HG03139 (cell line): ENCODE data around the gene KYNU.
"Not testable (repeated sequence)": the region's sequence is repeated elsewhere in the genome, so short reads cannot be mapped to it uniquely, and the experiment has no call there.

Source experiments
- ATAC-seq: cut with Tn5 transposase; IDR thresholded peaks from one replicate; pipeline ENCODE4 v1.9.1; 2021; ENCODE audit not compliant: unreplicated experiment

The KYNU gene

GRCh38 chr2:142877216-142877838 lies at the start of gene KYNU:
KYNU (plus strand) TSS chr2:142877664; CDS start chr2:142885368, 7,704 bp downstream.
- peak; percentile 66 for ATAC-seq

- no peak for ATAC-seq
Measured at GRCh38 chr2:142834021-142834420, 43.4 kb upstream of the KYNU start.

GRCh38 chr2:142840436-142840835 lies 37.0 kb upstream of the KYNU start:
- ATAC-seq = no peak

- ATAC-seq = no peak
Measured at GRCh38 chr2:142841788-142842187, 35.7 kb upstream of the KYNU start.

GRCh38 chr2:142842369-142842768 lies 35.1 kb upstream of the KYNU start:
- ATAC-seq = no peak

- no peak for ATAC-seq
Measured at GRCh38 chr2:142843731-142844130, 33.7 kb upstream of the KYNU start.

GRCh38 chr2:142848023-142848606 lies 29.3 kb upstream of the KYNU start:
- no peak for ATAC-seq

GRCh38 chr2:142849820-142850219 lies 27.6 kb upstream of the KYNU start:
- ATAC-seq = no peak

GRCh38 chr2:142853912-142854311 lies 23.6 kb upstream of the KYNU start:
- no peak for ATAC-seq

GRCh38 chr2:142857256-142858164 lies 20.0 kb upstream of the KYNU start:
- ATAC-seq = no peak

- ATAC-seq = no peak
Measured at GRCh38 chr2:142858961-142859360, 18.5 kb upstream of the KYNU start.

GRCh38 chr2:142862299-142862698 lies 15.2 kb upstream of the KYNU start:
- no peak for ATAC-seq

GRCh38 chr2:142862847-142863246 lies 14.6 kb upstream of the KYNU start:
- no peak for ATAC-seq

- ATAC-seq = no peak
Measured at GRCh38 chr2:142863485-142863961, 13.9 kb upstream of the KYNU start.

- not testable (repeated sequence) for ATAC-seq
Measured at GRCh38 chr2:142864605-142865004, 12.9 kb upstream of the KYNU start.

GRCh38 chr2:142865924-142866323 lies 11.5 kb upstream of the KYNU start:
- peak; percentile 94 for ATAC-seq

GRCh38 chr2:142866426-142866825 lies 11.0 kb upstream of the KYNU start:
- ATAC-seq = peak; percentile 23

GRCh38 chr2:142867136-142867535 lies 10.3 kb upstream of the KYNU start:
- ATAC-seq = no peak

GRCh38 chr2:142868229-142868762 lies 9.2 kb upstream of the KYNU start:
- no peak for ATAC-seq

- not testable (repeated sequence) for ATAC-seq
Measured at GRCh38 chr2:142869065-142869460, 8.4 kb upstream of the KYNU start.

GRCh38 chr2:142869461-142870106 lies 7.9 kb upstream of the KYNU start:
- no peak for ATAC-seq
